GM19238 (cell line): ENCODE results near the gene CLCN5.

Experiments
- DNase-seq: peaks from one replicate; pipeline ENCODE4 v3.0.0; 2011; ENCODE audit warnings: low spot score; ENCODE audit not compliant: insufficient read length

Gene CLCN5

GRCh38 chrX:50081282-50081889 lies 159.0 kb downstream of the CLCN5 start:
- DNase-seq: no peak

- no peak for DNase-seq
These were observed 160.3 kb downstream of the CLCN5 start for GRCh38 chrX:50082741-50083140.

- DNase-seq: no peak
These were observed 166.2 kb downstream of the CLCN5 start for GRCh38 chrX:50088645-50089044.

GRCh38 chrX:50093625-50094024 lies 171.2 kb downstream of the CLCN5 start:
- no peak for DNase-seq

- DNase-seq: no peak
These were observed 174.7 kb downstream of the CLCN5 start for GRCh38 chrX:50097071-50097470.

GRCh38 chrX:50098241-50098640 lies 175.8 kb downstream of the CLCN5 start:
- DNase-seq: no peak

- no peak for DNase-seq
These were observed 176.4 kb downstream of the CLCN5 start for GRCh38 chrX:50098749-50099148.

GRCh38 chrX:50099331-50099730 lies 176.9 kb downstream of the CLCN5 start:
- no peak for DNase-seq

GRCh38 chrX:50100188-50100587 lies 177.8 kb downstream of the CLCN5 start:
- DNase-seq: no peak

- no peak for DNase-seq
These were observed 180.8 kb downstream of the CLCN5 start for GRCh38 chrX:50103176-50103575.

- no peak for DNase-seq
These were observed 181.6 kb downstream of the CLCN5 start for GRCh38 chrX:50103866-50104566.

- no peak for DNase-seq
These were observed 183.8 kb downstream of the CLCN5 start for GRCh38 chrX:50106051-50106675.

- DNase-seq: no peak
These were observed 185.1 kb downstream of the CLCN5 start for GRCh38 chrX:50107470-50107869.

GRCh38 chrX:50108264-50108663 lies 185.9 kb downstream of the CLCN5 start:
- no peak for DNase-seq

- DNase-seq: no peak
These were observed 189.3 kb downstream of the CLCN5 start for GRCh38 chrX:50111742-50112141.

GRCh38 chrX:50114113-50114512 lies 191.7 kb downstream of the CLCN5 start:
- DNase-seq: no peak

GRCh38 chrX:50115973-50116372 lies 193.6 kb downstream of the CLCN5 start:
- no peak for DNase-seq

- DNase-seq: no peak
These were observed 195.1 kb downstream of the CLCN5 start for GRCh38 chrX:50117476-50117875.

- no peak for DNase-seq
These were observed 203.1 kb downstream of the CLCN5 start for GRCh38 chrX:50125480-50125879.

- DNase-seq: no peak
These were observed 225.6 kb downstream of the CLCN5 start for GRCh38 chrX:50147972-50148371.
